HL-60/S4 (cell line): ENCODE results near the gene MBD3L2B.

Experiments
- in situ Hi-C: fragments of 300-500 bp; cut with MboI; formaldehyde crosslinking; loops from 2 replicates; pipeline ENCODE4 v1.14.3; 2022; ENCODE audit warnings: low sequenced_read_pairs

MBD3L2B gene

GRCh38 chr19:7018828-7019227 lies 2.4 kb downstream of the MBD3L2B start:
- in situ Hi-C loops, result no loop called here

GRCh38 chr19:7013678-7014077 lies 7.6 kb downstream of the MBD3L2B start:
- in situ Hi-C loops, result no loop called here

- in situ Hi-C loops, result no loop called here
Measured at GRCh38 chr19:7010722-7011593, 10.3 kb downstream of the MBD3L2B start.

GRCh38 chr19:7007859-7008258 lies 13.4 kb downstream of the MBD3L2B start:
- in situ Hi-C loops, result loop anchor here (10.0 kb wide), 1 partner anchor 57 kb away; the partner anchor contains the start of gene ZNF557

- in situ Hi-C loops, result loop anchor here (10.0 kb wide), 1 partner anchor 59 kb away; the partner anchor contains the start of gene ZNF557
Measured at GRCh38 chr19:7006135-7006704, 15.0 kb downstream of the MBD3L2B start.

GRCh38 chr19:7004313-7004931 lies 16.8 kb downstream of the MBD3L2B start:
- in situ Hi-C loops, result loop anchor here (10.0 kb wide), 1 partner anchor 60 kb away; the partner anchor contains the start of gene ZNF557

- in situ Hi-C loops, result loop anchor here (10.0 kb wide), 1 partner anchor 64 kb away; the partner anchor contains the start of gene ZNF557
Measured at GRCh38 chr19:7000816-7001215, 20.4 kb downstream of the MBD3L2B start.

GRCh38 chr19:7000333-7000732 lies 20.9 kb downstream of the MBD3L2B start:
- in situ Hi-C loops, result loop anchor here (10.0 kb wide), 1 partner anchor 64 kb away; the partner anchor contains the start of gene ZNF557

- in situ Hi-C loops, result loop anchor here (10.0 kb wide), 1 partner anchor 65 kb away; the partner anchor contains the start of gene ZNF557
Measured at GRCh38 chr19:6999933-7000332, 21.3 kb downstream of the MBD3L2B start.

GRCh38 chr19:6997679-6998445 lies 23.4 kb downstream of the MBD3L2B start:
- in situ Hi-C loops, result no loop called here

- in situ Hi-C loops, result no loop called here
Measured at GRCh38 chr19:6996810-6997209, 24.4 kb downstream of the MBD3L2B start.

- in situ Hi-C loops, result no loop called here
Measured at GRCh38 chr19:6995054-6995453, 26.2 kb downstream of the MBD3L2B start.

GRCh38 chr19:6988257-6988656 lies 33.0 kb downstream of the MBD3L2B start:
- in situ Hi-C loops, result no loop called here

GRCh38 chr19:6987850-6988249 lies 33.4 kb downstream of the MBD3L2B start:
- in situ Hi-C loops, result no loop called here

- in situ Hi-C loops, result no loop called here
Measured at GRCh38 chr19:6983448-6983847, 37.8 kb downstream of the MBD3L2B start.

- in situ Hi-C loops, result no loop called here
Measured at GRCh38 chr19:6979399-6979798, 41.8 kb downstream of the MBD3L2B start.

- in situ Hi-C loops, result no loop called here
Measured at GRCh38 chr19:6976197-6976596, 45.0 kb downstream of the MBD3L2B start.

GRCh38 chr19:6971366-6971765 lies 49.9 kb downstream of the MBD3L2B start:
- in situ Hi-C loops, result no loop called here

GRCh38 chr19:6970443-6970842 lies 50.8 kb downstream of the MBD3L2B start:
- in situ Hi-C loops, result no loop called here

GRCh38 chr19:6970021-6970420 lies 51.2 kb downstream of the MBD3L2B start:
- in situ Hi-C loops, result no loop called here

- in situ Hi-C loops, result no loop called here
Measured at GRCh38 chr19:6969490-6969889, 51.7 kb downstream of the MBD3L2B start.
